ENCODE data around the gene SMARCA2.

DNA sequence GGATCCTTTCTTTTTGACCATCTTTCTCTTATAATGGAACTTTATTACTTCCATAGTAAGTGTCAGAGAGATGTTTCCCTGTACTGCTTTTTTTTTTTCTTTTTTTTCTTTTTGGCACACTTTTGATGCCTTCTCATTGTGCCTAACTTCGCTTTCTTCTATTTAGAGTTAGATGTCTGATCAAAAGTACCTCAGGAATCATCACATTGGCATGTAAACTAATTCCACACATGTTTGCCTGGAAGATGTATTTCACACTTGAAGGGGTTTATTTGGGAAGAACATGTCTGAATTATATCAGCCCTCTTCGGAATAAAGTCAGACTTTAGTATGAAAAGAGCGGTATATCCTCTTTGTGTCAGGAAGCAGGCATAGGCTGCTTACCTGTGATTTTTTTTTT is 35.1 kb downstream of the SMARCA2 start:
- TF ChIP-seq ZBTB33 (IDR thresholded peaks at IDR 0.05) (no peak), CHD2 (IDR thresholded peaks at IDR 0.05; ENCODE audit: borderline replicate concordance, low read depth, low read length) (no peak), CTCF (IDR thresholded peaks at IDR 0.05 in 2 of 3, conservative IDR thresholded peaks at IDR 0.05 in 1 of 3; ENCODE audit: control insufficient read depth in 2 of 3, extremely low read depth in 1 of 3, insufficient read depth in 1 of 3, low read depth in 3 of 3, low read length in 3 of 3) (no peak), MTA3 (IDR thresholded peaks at IDR 0.05; ENCODE audit: borderline replicate concordance, low read length) (no peak), SIN3A (IDR thresholded peaks at IDR 0.05; ENCODE audit: low read depth, low read length) (no peak), ZBTB4 (CRISPR knock-in tag; IDR thresholded peaks at IDR 0.05) (no peak), MAX (IDR thresholded peaks at IDR 0.05; ENCODE audit: low read depth, low read length) (no peak), EZH2 (IDR thresholded peaks at IDR 0.05; ENCODE audit: borderline replicate concordance, control insufficient read depth, low read depth, low read length) (no peak), RFX5 (IDR thresholded peaks at IDR 0.05; ENCODE audit: low read depth, low read length) (no peak), RB1 (IDR thresholded peaks at IDR 0.05; ENCODE audit: borderline replicate concordance) (no peak)
- TF ChIP-seq, protein P1, sequence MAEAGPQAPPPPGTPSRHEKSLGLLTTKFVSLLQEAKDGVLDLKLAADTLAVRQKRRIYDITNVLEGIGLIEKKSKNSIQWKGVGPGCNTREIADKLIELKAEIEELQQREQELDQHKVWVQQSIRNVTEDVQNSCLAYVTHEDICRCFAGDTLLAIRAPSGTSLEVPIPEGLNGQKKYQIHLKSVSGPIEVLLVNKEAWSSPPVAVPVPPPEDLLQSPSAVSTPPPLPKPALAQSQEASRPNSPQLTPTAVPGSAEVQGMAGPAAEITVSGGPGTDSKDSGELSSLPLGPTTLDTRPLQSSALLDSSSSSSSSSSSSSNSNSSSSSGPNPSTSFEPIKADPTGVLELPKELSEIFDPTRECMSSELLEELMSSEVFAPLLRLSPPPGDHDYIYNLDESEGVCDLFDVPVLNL (IDR thresholded peaks at IDR 0.05; ENCODE audit: low read depth, low read length) = no peak
- TF ChIP-seq, protein P2, sequence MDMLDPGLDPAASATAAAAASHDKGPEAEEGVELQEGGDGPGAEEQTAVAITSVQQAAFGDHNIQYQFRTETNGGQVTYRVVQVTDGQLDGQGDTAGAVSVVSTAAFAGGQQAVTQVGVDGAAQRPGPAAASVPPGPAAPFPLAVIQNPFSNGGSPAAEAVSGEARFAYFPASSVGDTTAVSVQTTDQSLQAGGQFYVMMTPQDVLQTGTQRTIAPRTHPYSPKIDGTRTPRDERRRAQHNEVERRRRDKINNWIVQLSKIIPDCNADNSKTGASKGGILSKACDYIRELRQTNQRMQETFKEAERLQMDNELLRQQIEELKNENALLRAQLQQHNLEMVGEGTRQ (IDR thresholded peaks at IDR 0.05; ENCODE audit: borderline replicate concordance, low read depth, low read length) = no peak
- TF ChIP-seq, protein P3, sequence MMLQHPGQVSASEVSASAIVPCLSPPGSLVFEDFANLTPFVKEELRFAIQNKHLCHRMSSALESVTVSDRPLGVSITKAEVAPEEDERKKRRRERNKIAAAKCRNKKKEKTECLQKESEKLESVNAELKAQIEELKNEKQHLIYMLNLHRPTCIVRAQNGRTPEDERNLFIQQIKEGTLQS (IDR thresholded peaks at IDR 0.05; ENCODE audit: borderline replicate concordance, extremely low read depth, low read depth, low read length) = no peak

All from GM12878 (cell line).